RWPE2 (cell line): ENCODE data around the gene RNU6-9.

Experiments
- ATAC-seq: fragments of 200-7000 bp; cut with Tn5 transposase; 3 replicates; pipeline ENCODE4 v1.9.1; 2021; ENCODE audit warnings: low read depth
- DNase-seq: peaks from one replicate; pipeline ENCODE4 v3.0.0-alpha.2; 2020; ENCODE audit warnings: low spot score
- H3K27ac ChIP-seq: fragments of 450-650 bp; 2 replicates; pipeline ENCODE4 v1.5.1; 2017; ENCODE audit warnings: mild to moderate bottlenecking; ENCODE audit not compliant: poor library complexity, severe bottlenecking
- H3K27me3 ChIP-seq: fragments of 250-450 bp; sonication (Bioruptor Pico); 2 replicates; pipeline ENCODE4 v1.5.1; 2021; ENCODE audit warnings: mild to moderate bottlenecking, moderate library complexity; ENCODE audit not compliant: insufficient read depth, poor library complexity, severe bottlenecking
- H3K36me3 ChIP-seq: fragments of 250-450 bp; sonication (Bioruptor Pico); 2 replicates; pipeline ENCODE4 v1.5.1; 2020; ENCODE audit warnings: low read depth, mild to moderate bottlenecking, moderate library complexity
- H3K4me1 ChIP-seq: fragments of 250-450 bp; sonication (Bioruptor Pico); 2 replicates; pipeline ENCODE4 v1.5.1; 2021; ENCODE audit warnings: mild to moderate bottlenecking, moderate library complexity; ENCODE audit not compliant: insufficient read depth, poor library complexity, severe bottlenecking
- H3K4me3 ChIP-seq: fragments of 250-450 bp; sonication (Bioruptor Pico); 2 replicates; pipeline ENCODE4 v1.5.1; 2021; ENCODE audit warnings: mild to moderate bottlenecking, moderate library complexity; ENCODE audit not compliant: severe bottlenecking
- H3K9me3 ChIP-seq: fragments of 250-450 bp; sonication (Bioruptor Pico); 2 replicates; pipeline ENCODE4 v1.5.1; 2021; ENCODE audit warnings: mild to moderate bottlenecking, moderate library complexity; ENCODE audit not compliant: severe bottlenecking
- CTCF ChIP-seq: fragments of 450-650 bp; IDR thresholded peaks from one replicate; pipeline ENCODE4 v1.5.1; 2017; ENCODE audit warnings: mild to moderate bottlenecking, moderate library complexity; ENCODE audit not compliant: poor library complexity, severe bottlenecking

The RNU6-9 gene

GRCh38 chr19:939922-940321, 46.6 kb downstream of the RNU6-9 start:
- no peak overlapping the region for H3K4me3 ChIP-seq
- no peak for TF ChIP-seq CTCF
- ATAC-seq, result no peak
- no peak for DNase-seq
- H3K27me3 ChIP-seq, result no peaks in the 10 kb centered on the region
- H3K4me1 ChIP-seq, result no peaks in the 10 kb centered on the region
- peak overlapping the region; percentile 56 for H3K27ac ChIP-seq
- no peaks in the 10 kb centered on the region for H3K9me3 ChIP-seq
- H3K36me3 ChIP-seq, result no peaks in the 10 kb centered on the region

- no peaks in the 10 kb centered on the region for H3K36me3 ChIP-seq
- H3K27ac ChIP-seq, result peak overlapping the region; percentile 56
- no peak for DNase-seq
- TF ChIP-seq CTCF, result peak; percentile 9
- H3K27me3 ChIP-seq, result no peaks in the 10 kb centered on the region
- H3K9me3 ChIP-seq, result no peaks in the 10 kb centered on the region
- peak; percentile 82 for ATAC-seq
- no peaks in the 10 kb centered on the region for H3K4me1 ChIP-seq
- H3K4me3 ChIP-seq, result peak overlapping the region; percentile 2
Measured at GRCh38 chr19:940591-941291, 47.5 kb downstream of the RNU6-9 start.

- H3K27me3 ChIP-seq, result no peaks in the 10 kb centered on the region
- no peak for ATAC-seq
- no peaks in the 10 kb centered on the region for H3K4me1 ChIP-seq
- H3K4me3 ChIP-seq, result peak overlapping the region; percentile 2
- H3K36me3 ChIP-seq, result no peaks in the 10 kb centered on the region
- peak overlapping the region; percentile 56 for H3K27ac ChIP-seq
- no peak for TF ChIP-seq CTCF
- H3K9me3 ChIP-seq, result no peaks in the 10 kb centered on the region
- no peak for DNase-seq
Measured at GRCh38 chr19:941292-942132, 48.2 kb downstream of the RNU6-9 start.

- Histone ChIP-seq H3K27me3 (no peaks in the 10 kb centered on the region), H3K36me3 (no peaks in the 10 kb centered on the region), H3K27ac (no peak overlapping the region), H3K4me1 (no peaks in the 10 kb centered on the region), H3K4me3 (no peak overlapping the region), H3K9me3 (no peaks in the 10 kb centered on the region)
- no peak for TF ChIP-seq CTCF
- DNase-seq (no peak), ATAC-seq (no peak)
Measured at GRCh38 chr19:942133-942645, 48.9 kb downstream of the RNU6-9 start.
